GM12892 (cell line): ENCODE measurements around the gene LOXL3.

Experiments
- POLR2A ChIP-seq: IDR thresholded peaks from 2 replicates; pipeline ENCODE4 v1.6.1; 2011; ENCODE audit warnings: low read depth, low read length, control low read depth
- POLR2AphosphoS5 ChIP-seq: IDR thresholded peaks from 2 replicates; pipeline ENCODE4 v1.6.1; 2011; ENCODE audit warnings: low read depth, low read length, control low read depth

GRCh38 chr2:74526649-74527230 lies 27.0 kb downstream of the LOXL3 start:
- TF ChIP-seq POLR2A (no peak; the same call in 1 of the 2 replicates), POLR2AphosphoS5 (no peak)
